ENCODE measurements around the gene ATP6V1F.
"Not testable (repeated sequence)": the region's sequence is repeated elsewhere in the genome, so short reads cannot be mapped to it uniquely, and the experiment has no call there.

ATP6V1F gene

DNA sequence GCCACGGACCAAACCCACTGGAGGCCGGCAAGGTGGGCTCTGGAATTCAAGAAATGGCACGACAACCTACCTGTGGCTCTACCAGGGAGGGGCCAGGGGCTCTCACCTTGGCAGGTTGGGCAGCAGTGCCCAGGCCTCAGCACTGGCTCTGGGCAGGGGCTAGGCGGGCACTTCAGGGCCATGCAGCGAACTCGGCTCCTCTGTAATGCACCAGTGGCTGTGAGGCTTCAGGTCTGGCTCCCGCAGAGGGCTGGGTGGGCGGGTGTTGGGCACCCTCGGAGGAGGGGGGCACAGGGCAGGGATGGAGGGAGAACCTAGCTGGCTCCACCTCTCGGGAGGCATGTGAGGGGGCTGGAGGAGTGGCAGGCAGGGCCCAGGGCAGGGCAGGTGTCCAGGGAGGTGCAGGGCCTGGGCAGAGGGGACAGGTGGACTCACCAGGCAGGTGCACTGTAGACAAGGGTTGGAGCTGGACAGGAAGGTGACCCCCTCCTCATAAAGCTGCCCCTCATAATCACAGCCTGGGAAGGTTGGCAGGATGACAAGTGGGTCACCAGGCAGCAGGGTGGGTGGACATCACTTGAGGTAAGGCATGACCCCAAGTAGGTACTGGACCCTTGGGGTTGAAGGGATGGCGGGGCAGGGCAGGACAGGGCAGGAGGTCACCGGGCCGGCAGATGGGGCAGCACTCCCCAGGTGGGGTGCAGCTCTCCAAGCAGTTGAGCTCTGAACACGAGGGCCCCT, 41.1 kb downstream of the ATP6V1F start:
- FAIRE-seq, result no peak

DNA sequence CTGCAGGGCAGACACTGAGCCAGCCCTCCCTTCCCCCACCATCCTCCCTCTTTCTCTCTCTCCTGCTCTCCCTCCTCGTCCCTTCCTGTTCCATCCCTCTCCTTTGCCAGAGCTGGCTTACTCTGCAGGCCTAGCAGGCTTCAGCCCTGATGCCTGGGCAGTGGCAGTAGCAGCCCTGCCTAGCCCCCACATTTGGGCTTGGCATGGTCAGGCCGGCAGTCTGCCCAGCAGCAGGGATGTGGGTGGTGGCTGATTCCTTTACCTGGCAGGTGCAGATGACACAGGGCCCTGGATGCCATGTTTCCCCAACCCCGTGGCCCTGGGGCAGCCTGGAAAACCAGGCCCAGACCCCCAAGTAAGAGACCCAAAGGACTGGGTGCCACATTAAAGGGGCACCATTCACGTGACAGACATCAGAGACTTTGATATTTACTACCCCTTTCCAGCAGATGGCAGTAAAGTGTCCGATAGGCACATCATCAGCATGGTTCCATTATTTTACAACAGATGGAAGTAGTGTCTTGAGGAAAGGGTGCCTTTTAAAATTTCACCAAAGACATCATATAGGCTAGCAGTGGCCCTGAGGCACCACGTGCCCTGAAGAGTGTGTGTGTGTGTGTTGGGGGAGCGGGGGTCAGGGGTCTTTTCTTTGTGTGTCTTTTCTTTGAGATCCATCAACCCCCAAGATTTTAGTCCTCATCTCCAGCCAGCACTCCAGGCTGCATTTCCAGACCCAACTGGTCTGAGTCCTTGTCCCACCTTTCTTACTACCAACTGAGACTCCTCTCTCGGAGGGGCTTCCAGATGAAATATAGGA, 41.9 kb downstream of the ATP6V1F start:
- FAIRE-seq, result no peak

DNA sequence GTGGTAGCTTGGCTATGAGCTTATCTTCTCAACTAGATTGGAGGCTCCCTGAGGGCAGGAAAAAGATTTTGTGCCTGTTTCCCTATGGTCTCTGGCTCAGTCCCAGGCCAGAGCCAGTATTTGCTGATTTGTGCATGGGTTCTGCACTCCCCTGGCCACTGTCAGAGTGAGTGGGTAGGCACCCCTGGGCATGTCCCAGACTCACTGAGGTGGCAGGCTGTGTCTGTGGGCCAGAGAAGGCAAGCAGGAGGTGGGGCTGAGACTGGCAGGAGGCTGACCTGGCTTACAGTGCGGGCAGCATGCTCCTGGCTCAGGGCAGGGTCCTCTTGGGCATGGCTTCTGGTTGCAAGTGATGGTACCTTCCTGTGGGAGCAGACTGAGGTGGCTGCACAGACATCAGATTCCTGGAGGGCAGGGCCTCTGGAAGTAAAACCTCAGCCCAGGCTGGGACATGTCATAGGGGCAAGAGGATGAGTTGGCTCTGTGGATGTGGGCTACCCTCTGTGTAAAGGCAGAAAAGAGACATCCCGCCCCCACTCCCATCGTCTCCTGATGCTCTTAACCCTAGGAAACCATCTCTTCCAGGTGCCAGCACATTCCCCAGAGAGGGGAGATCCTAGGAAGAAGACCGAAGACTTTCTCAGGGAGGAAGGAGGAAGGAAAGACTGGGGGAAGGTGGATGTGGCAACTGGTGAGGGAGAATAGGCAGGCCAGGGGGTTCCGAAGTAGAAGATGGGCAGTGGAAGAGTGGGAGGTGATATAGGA, 43.5 kb downstream of the ATP6V1F start:
- no peak for FAIRE-seq

DNA sequence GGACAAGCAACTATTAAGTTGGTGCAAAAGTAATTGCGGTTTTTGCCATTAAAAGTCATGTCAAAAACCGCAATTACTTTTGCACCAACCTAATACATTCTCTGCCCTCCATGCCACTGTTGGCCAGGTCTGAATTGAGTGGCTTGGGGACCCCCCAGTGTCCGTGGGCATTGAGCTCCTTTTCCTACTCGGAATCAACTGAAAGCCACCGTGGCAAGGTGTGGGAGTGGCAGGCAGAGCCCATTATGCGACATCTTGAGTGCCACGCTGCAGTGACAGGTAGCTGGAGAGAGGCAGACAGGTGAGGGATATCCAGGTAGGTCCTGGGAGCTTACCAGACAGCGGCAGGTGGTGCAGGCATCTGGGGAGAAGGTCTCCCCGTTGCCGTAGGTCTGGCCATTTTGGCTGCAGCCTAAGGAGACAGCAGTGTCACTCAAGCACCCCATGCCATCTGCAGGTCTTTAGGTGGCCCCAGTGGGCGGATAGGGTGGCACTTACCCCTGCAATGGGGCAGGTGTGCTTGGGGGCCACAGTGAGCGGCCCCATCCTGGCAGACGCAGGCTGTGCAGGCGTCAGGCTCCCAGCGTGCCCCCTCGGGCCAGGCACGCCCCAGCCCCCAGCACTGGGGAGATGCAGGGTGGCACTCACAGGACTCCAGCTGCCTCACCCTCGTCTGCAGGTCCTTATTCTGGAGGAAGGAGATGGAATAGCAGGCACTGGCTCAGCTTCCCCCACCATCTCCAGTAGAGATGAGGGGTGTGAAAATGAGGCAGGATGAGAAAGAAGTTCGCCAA, 44.3 kb downstream of the ATP6V1F start:
- no peak for FAIRE-seq

DNA sequence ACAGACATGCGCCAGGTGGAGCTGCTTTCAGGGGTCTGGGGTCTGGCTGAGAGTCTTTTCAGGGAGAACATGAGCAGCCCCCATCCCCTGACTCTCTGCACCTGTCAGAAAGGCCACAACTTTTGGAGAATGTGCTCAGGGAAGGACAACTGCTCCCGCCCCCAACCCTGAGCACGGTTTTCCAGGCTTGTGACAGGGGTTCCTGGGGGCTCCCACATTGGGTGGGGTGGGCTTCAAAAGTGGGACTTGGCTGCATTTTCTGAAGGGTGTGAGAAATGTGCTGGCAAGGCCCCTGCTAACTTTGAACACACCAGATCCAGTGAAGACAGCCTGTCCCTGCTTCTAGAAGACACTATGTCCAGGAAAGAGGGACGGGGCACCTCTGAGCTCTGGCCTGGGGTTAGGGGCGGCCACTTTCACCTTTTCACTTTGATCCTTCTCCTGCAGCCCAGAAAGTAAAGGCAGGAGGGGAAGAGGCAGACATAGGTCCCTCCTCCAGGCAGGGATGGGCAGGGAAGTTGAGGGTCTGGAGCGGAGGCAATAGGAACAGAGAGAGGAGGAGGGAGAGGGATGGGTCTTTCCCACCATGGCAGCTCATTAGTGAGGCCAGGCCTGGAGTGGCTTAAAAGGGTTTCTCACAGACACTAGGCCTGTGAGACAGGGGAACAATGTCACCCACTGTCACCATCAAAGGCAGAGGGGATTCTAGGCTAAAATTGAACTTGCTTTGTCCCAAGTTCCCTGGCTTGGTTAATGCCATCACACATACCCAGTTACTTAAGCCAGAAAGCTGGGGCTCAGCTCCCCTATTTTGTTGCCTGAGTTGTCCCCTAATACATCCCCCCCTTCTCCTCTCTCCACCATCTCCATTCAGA, 46.3 kb downstream of the ATP6V1F start:
- no peak for FAIRE-seq

DNA sequence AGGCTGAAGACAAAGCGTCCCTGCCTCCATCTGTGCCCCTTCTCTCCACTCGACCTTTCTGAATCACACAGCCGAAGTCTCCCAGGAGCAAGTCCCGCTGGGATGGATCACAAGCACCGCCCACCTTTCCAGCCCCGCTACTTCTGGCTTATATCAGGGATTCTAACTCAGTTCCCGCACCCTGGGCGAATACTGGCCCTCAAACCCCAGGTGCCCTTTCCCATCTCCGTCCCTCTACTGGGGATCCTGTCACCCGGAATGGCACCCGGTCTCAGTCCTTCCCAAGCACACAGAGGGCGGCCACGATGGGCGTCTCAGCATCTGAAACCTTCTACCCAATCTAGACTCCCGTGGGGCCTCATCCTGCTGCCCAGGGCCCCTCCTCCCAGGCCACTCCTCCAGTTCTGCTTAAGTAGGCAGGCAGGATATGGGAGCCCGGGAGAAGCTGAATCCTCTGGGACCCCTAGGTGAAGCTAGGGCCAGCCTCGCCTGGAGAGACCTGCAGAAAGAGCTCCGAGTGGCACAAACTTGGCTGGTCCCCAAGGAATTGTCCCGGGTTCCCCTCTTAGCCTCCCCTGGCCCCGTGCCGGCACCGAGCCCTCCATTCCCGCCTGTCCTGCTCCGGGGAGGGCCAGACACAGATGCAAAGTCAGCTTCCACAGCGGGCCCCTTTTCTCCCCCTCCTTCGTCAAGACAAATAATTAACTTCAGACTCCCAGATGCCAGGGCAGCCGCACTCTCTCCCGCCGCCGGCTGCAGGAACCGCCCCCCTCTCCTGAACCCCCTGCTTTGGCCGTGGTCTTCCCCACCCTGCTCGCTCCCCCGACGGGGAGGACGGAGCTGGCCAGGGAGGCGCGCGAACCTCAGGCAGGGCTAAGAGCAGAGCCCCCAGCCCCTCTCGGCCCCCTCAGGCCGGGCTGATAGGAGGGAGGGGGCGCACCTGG, 47.2 kb downstream of the ATP6V1F start:
- FAIRE-seq, result no peak

DNA sequence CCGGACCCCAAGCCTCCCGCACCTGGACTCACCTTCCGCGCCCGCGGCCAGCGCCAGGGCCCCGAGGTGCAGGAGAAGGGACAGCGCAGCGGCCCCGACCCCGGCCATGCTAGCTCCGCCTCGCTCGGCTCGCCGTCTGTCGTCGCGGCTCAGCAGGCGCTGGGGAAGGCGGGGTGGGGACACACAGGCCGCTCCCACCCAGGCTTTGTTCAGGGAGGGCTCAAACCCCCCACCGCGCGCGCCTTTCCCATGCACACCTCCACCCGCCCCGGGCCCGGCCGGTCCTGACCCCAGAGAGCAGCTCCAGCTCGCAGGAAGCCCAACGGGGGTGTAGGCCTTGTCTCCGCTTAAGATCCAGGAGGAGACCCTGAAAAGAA, 47.9 kb downstream of the ATP6V1F start, which contains the start of gene KCP:
Gene KCP, minus strand, starts transcription at position 141 of the 377 bp plus-strand sequence. Its CDS starts 33 bp downstream, at position 108.
- FAIRE-seq, result no peak

DNA sequence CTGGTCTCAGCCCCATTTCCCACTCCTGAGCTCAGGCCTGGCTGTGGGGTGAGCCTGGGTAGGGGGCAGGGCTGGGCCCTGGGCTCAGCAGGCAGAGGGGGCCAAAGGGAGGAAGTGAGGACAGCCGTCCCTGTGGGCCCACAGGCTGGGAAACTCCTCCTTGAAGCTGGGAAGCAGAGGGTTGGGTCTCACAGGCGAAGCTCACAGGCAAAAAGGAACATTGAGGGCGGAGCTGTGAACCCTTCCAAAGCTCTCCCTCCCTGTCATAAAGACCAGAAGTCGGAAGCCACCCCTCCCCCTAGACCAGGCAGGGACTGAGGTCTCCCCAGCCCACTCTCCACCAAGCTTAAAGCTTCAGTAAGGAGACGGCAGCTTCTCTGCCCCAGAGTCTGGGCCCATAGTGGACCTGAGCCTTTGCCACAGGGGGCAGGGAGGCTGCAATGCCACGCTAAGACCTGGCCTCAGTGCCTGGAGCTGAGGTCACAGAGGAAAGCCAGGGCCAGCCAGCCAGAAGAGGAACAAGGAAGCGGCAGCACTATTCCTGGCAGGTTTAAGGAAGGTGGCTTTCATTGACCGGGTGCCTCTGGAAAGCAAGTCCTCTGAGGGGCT, 48.9 kb downstream of the ATP6V1F start:
- no peak for FAIRE-seq

DNA sequence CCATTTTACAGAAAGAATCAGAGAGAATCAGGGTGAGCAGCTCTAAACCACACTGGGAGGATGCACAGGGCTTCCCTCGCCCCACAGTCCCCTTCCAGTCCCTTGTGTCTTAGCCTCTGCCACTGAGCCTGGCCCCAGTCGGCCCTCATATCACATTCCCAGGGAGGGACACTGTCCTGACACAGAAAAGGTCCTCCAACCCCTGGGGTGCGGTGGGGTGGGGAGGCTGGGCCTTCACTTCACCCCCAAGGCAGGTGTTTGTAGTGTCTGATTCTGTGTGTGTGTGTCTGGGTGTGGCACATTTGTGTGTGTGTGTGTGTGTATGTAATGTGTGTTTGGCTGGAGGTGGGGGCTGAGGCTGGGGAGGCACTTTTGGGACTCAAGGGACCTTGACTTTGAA, 49.6 kb downstream of the ATP6V1F start:
- FAIRE-seq, result no peak

DNA sequence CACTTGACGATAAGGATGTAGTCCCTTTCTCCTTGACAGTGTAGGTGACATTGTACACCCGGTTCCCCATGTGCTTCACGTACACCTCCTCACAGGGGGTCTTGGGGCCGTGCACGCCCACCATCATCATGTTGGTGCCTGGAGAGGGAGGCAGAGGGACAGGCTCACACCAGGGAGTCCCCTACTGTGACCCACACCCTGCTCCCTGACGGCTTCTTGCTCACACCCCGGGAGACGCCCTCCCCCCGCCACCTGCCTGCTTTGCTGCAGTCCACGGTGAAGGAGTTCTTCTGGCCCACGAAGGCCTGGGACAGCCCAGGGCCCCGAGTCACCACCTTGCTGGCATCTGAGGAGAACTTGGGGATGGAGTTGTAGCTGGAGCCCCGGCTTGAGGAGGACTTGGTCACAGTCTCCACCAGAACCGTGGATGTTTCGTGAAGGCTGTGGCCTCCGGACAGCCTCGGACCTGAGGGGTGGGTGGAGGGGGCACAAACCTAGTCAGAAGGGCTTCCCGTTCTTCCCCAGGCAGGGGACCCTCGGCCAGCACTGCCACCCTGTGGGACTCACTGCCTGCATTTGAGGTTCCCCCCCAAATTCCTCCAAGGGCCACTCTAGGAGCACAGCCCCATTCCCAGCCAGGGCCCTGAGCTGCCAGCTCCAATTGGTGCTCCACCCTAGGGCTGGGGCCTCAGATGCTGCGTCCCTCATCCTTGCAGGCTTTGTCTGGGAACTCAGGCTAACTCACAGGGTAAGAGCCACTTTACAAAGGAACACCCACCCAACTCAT, 50.2 kb downstream of the ATP6V1F start:
- not testable (repeated sequence) for FAIRE-seq

DNA sequence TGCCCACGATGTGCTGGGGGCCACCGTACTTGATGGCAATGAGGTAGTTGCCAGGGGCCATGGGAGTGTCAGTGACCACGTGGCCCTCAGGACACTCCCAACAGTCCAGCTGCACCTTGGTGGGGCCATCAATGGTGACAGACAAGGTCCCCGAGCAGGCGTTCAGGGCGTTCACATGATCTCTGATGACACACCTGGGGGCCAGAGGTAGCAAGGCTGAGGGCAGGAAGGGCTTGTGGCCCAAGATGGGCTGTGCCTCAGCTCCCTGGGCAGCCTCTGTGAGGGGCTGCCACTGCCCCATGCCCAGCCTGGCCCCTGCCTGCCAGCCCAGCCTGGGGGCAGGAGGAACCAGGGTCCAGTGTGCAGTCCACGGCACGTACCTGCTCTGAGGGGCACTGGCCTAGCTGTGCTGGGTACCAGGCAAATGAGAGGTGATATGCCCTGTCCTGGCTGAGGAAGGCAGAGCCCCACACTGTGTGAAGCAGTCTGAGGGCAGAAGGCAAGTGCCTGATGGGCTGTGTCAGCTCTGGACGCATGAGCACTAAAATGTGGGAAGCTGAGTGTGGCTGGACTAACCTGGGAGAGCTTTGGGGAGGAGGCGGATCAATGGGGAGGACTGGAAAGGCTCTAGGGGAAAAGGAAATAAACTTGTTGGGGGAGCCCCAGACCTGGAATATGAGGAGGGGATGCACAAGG, 51.4 kb downstream of the ATP6V1F start:
- no peak for FAIRE-seq

DNA sequence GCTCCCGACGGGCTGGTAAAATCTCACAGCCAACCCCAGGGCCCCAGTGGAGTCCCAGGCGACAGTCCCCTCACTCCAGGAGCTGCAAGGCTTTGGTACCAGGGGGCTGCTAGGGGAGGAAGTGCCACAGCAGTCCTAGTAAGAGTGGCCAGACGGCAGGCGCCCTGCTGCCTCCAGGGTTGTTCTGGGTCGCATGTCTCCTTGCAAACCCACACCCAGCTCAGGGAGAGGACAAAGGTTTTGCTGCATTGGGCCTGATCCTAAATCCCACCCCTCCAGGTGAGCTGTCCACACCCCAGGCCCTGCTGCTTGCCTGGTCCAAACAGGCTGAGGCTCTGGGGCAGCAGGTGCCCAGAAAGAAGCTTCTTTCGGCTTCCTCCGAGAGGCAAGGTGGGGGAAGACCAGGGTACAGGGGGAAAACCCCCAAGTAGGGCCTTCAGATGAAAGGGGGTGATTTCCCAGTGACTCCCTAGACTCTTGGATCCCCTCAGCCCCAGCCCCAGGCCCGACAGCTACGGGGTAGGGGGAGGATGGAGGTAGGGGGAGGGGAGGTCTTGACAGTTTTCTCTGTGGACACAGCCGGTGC, 52.0 kb downstream of the ATP6V1F start:
- FAIRE-seq, result no peak

DNA sequence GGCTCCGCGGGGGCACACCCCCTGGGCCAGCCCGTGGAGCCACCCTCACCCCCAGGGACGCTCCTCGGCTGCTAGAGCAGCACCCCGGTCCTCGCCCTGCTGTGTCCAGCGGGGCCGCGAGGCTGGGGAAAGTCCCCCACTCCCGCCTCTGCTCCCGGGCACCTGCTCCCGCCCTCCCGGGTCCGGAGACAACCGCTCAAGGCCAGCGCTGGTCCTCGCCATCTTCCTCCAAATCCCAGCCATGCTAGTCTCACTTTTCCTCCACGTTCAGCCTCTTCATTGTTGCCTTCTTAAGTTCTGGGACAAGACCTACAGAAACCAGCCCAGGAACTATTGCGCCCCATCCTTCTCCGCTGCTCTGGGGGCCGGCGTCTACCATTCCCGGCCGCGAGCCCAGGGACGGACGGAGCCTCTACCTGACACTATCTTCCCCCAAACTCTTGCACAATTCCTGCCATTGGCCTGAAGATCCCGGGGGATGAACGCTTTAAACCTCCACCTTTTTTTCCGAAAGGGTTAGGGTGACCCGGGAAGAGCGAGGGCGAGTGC, 52.7 kb downstream of the ATP6V1F start:
- FAIRE-seq, result no peak

Data from colon (tissue), 2 donors.